Loucy (cell line): ENCODE results near the gene WFIKKN2.

Experiments
- EZH2phosphoT487 ChIP-seq: fragments of 200-600 bp; IDR thresholded peaks from 2 replicates; pipeline ENCODE4 v1.6.1; 2018; ENCODE audit warnings: antibody characterized with exemption, mild to moderate bottlenecking, moderate library complexity, borderline replicate concordance
- TF ChIP-seq, protein P1 (sequence below): fragments of 200-600 bp; sonication (generic); conservative IDR thresholded peaks from 2 replicates; pipeline ENCODE4 v1.5.1; 2014; ENCODE audit warnings: mild to moderate bottlenecking, antibody characterized with exemption, low read length

DNA sequence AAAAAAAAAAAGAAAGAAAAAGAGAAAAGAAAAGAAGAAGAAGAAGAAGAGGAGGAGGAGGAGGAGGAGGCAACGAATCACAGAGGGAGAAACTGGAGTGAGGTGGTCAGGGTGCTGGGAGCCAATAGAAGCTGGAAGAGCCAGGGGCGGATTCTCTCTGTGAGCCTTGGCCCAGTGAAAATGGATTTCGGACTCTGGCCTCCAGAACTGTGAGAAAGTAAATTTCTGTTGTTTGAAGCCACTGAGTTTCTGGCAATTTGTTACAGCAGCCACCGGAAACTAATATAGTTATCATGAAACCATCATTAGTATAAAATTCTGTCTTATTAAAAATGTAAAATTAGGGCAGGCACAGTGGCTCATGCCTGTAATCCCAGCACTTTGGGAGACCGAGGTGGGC, 27.7 kb upstream of the WFIKKN2 start:
- TF ChIP-seq, protein P1, sequence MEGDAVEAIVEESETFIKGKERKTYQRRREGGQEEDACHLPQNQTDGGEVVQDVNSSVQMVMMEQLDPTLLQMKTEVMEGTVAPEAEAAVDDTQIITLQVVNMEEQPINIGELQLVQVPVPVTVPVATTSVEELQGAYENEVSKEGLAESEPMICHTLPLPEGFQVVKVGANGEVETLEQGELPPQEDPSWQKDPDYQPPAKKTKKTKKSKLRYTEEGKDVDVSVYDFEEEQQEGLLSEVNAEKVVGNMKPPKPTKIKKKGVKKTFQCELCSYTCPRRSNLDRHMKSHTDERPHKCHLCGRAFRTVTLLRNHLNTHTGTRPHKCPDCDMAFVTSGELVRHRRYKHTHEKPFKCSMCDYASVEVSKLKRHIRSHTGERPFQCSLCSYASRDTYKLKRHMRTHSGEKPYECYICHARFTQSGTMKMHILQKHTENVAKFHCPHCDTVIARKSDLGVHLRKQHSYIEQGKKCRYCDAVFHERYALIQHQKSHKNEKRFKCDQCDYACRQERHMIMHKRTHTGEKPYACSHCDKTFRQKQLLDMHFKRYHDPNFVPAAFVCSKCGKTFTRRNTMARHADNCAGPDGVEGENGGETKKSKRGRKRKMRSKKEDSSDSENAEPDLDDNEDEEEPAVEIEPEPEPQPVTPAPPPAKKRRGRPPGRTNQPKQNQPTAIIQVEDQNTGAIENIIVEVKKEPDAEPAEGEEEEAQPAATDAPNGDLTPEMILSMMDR, result no peak
- no peak for TF ChIP-seq EZH2phosphoT487
